ENCODE results near the gene GVQW3.

- TF ChIP-seq ATF3 (IDR thresholded peaks at IDR 0.05): no peak
- TF ChIP-seq YY1 (IDR thresholded peaks at IDR 0.05; ENCODE audit: extremely low read depth, insufficient replicate concordance, low read depth, low read length): no peak
- TF ChIP-seq, protein P1, sequence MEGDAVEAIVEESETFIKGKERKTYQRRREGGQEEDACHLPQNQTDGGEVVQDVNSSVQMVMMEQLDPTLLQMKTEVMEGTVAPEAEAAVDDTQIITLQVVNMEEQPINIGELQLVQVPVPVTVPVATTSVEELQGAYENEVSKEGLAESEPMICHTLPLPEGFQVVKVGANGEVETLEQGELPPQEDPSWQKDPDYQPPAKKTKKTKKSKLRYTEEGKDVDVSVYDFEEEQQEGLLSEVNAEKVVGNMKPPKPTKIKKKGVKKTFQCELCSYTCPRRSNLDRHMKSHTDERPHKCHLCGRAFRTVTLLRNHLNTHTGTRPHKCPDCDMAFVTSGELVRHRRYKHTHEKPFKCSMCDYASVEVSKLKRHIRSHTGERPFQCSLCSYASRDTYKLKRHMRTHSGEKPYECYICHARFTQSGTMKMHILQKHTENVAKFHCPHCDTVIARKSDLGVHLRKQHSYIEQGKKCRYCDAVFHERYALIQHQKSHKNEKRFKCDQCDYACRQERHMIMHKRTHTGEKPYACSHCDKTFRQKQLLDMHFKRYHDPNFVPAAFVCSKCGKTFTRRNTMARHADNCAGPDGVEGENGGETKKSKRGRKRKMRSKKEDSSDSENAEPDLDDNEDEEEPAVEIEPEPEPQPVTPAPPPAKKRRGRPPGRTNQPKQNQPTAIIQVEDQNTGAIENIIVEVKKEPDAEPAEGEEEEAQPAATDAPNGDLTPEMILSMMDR (IDR thresholded peaks at IDR 0.05 in 2 of 3, conservative IDR thresholded peaks at IDR 0.05 in 1 of 3; ENCODE audit: borderline replicate concordance in 1 of 3, insufficient read depth in 1 of 3, low read depth in 2 of 3, low read length in 2 of 3): no peak
- no peak for TF ChIP-seq RAD21 (IDR thresholded peaks at IDR 0.05; ENCODE audit: low read depth)
- TF ChIP-seq POLR2A (IDR thresholded peaks at IDR 0.05; ENCODE audit: borderline replicate concordance, extremely low read depth, insufficient read depth, insufficient read length): no peak
- TF ChIP-seq FOSL1 (IDR thresholded peaks at IDR 0.05; ENCODE audit: low read depth): no peak
- no peak for TF ChIP-seq EZH2 (IDR thresholded peaks at IDR 0.05)
- TF ChIP-seq, protein P2, sequence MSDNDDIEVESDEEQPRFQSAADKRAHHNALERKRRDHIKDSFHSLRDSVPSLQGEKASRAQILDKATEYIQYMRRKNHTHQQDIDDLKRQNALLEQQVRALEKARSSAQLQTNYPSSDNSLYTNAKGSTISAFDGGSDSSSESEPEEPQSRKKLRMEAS (IDR thresholded peaks at IDR 0.05): no peak
- no peak for TF ChIP-seq ZNF274 (IDR thresholded peaks at IDR 0.05; ENCODE audit: low read depth, low read length)
- TF ChIP-seq, protein P3, sequence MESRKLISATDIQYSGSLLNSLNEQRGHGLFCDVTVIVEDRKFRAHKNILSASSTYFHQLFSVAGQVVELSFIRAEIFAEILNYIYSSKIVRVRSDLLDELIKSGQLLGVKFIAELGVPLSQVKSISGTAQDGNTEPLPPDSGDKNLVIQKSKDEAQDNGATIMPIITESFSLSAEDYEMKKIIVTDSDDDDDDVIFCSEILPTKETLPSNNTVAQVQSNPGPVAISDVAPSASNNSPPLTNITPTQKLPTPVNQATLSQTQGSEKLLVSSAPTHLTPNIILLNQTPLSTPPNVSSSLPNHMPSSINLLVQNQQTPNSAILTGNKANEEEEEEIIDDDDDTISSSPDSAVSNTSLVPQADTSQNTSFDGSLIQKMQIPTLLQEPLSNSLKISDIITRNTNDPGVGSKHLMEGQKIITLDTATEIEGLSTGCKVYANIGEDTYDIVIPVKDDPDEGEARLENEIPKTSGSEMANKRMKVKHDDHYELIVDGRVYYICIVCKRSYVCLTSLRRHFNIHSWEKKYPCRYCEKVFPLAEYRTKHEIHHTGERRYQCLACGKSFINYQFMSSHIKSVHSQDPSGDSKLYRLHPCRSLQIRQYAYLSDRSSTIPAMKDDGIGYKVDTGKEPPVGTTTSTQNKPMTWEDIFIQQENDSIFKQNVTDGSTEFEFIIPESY (IDR thresholded peaks at IDR 0.05; ENCODE audit: extremely low read depth, insufficient replicate concordance, low read length): no peak
- TF ChIP-seq JUND (IDR thresholded peaks at IDR 0.05): no peak
Measured at GRCh38 chr11:76388408-76388807, 7.3 kb downstream of the GVQW3 start.

All from HCT116 (cell line).